Caco-2 (cell line): ENCODE measurements around the gene VDAC2. TPM values are rescaled to one million over a fixed set of nuclear protein-coding genes. Genes with fewer than 3 reads are reported as not detected.

Experiments used
- BruUV-seq: library from RNA; stranded (reverse); fragments of 400-500 nt; replicated peaks from 2 replicates; lab custom pipeline; 2021; lab: Mats Ljungman, UMichigan
- CTCF ChIA-PET: fragments of 300-600 bp; sonication (Branson Sonifier 250); formaldehyde crosslinking; loops from one replicate; lab custom pipeline; 2022; ENCODE audit warnings: antibody characterized with exemption; lab: Charles Lee
- POLR2A ChIA-PET: fragments of 300-600 bp; sonication (Branson Sonifier 250); formaldehyde crosslinking; loops from one replicate; lab custom pipeline; 2022; ENCODE audit warnings: antibody characterized with exemption; lab: Charles Lee
- DNase-seq, 2 experiments: peaks; one replicate each; pipeline versions ENCODE4 v3.0.0 to v3.0.0-alpha.2; 2020 to 2022
- H3K27me3 ChIP-seq: replicated peaks from 2 replicates; pipeline ENCODE4 v1.6.0; 2011; ENCODE audit warnings: low read length; ENCODE audit not compliant: control insufficient read depth, insufficient read depth
- H3K36me3 ChIP-seq: 2 replicates; pipeline ENCODE4 v1.5.1; 2011; ENCODE audit warnings: low read length; ENCODE audit not compliant: control insufficient read depth, insufficient read depth
- H3K4me1 ChIP-seq: fragments of 250-450 bp; sonication (Bioruptor Pico); 2 replicates; pipeline ENCODE4 v1.5.1; 2020; ENCODE audit warnings: mild to moderate bottlenecking
- H3K4me3 ChIP-seq: 2 replicates; pipeline ENCODE4 v1.5.1; 2011; ENCODE audit warnings: low read depth, mild to moderate bottlenecking, control low read depth, low read length
- H3K9me3 ChIP-seq: fragments of 250-450 bp; sonication (Bioruptor Pico); 2 replicates; pipeline ENCODE4 v1.5.1; 2020; ENCODE audit warnings: mild to moderate bottlenecking, moderate library complexity
- H3K27ac Mint-ChIP-seq: one replicate; pipeline ENCODE4 v1.8.0; 2022; ENCODE audit warnings: mixed read lengths; ENCODE audit not compliant: unreplicated experiment
- H3K27me3 Mint-ChIP-seq: one replicate; pipeline ENCODE4 v1.8.0; 2022; ENCODE audit warnings: mixed read lengths; ENCODE audit not compliant: insufficient read depth, unreplicated experiment
- H3K36me3 Mint-ChIP-seq: one replicate; pipeline ENCODE4 v1.8.0; 2022; ENCODE audit warnings: mild to moderate bottlenecking, mixed read lengths; ENCODE audit not compliant: insufficient read depth, unreplicated experiment
- H3K4me1 Mint-ChIP-seq: one replicate; pipeline ENCODE4 v1.8.0; 2022; ENCODE audit warnings: low read depth, mixed read lengths; ENCODE audit not compliant: unreplicated experiment
- H3K4me3 Mint-ChIP-seq: one replicate; pipeline ENCODE4 v1.8.0; 2022; ENCODE audit warnings: mild to moderate bottlenecking, moderate library complexity, mixed read lengths; ENCODE audit not compliant: unreplicated experiment
- H3K9me3 Mint-ChIP-seq: one replicate; pipeline ENCODE4 v1.8.0; 2022; ENCODE audit warnings: mixed read lengths; ENCODE audit not compliant: unreplicated experiment
- intact Hi-C: fragments of 100-400 bp; cut with micrococcal nuclease; formaldehyde crosslinking; loops from one replicate; pipeline ENCODE4 v1.10.0; 2022; ENCODE audit not compliant: unreplicated experiment
- total RNA-seq: library from RNA; stranded (reverse); gene quantifications from 2 replicates; pipeline ENCODE4 v1.2.3, GENCODE V29; 2022
- TF ChIP-seq, protein P1 (sequence below), 2 experiments: fragments of 200-600 bp in 1 of 2; IDR thresholded peaks; 1 replicate in 1 of 2; 2 replicates in 1 of 2; pipeline versions ENCODE4 v1.5.1 to v1.8.0; 2011 to 2022; ENCODE audit warnings: antibody characterized with exemption in 1 of 2, control low read depth in 1 of 2, inconsistent platforms in 1 of 2, low read depth in 1 of 2, low read length in 1 of 2, mild to moderate bottlenecking in 1 of 2, moderate library complexity in 1 of 2; ENCODE audit not compliant: insufficient read depth in 1 of 2, severe bottlenecking in 1 of 2, unreplicated experiment in 1 of 2

The VDAC2 gene
- total RNA-seq, 1 experiment from 2014 or later: 244 TPM

GRCh38 chr10:75263806-75264205 is 53.2 kb downstream of the VDAC2 start:
- CTCF ChIA-PET: no interaction called here

DNA sequence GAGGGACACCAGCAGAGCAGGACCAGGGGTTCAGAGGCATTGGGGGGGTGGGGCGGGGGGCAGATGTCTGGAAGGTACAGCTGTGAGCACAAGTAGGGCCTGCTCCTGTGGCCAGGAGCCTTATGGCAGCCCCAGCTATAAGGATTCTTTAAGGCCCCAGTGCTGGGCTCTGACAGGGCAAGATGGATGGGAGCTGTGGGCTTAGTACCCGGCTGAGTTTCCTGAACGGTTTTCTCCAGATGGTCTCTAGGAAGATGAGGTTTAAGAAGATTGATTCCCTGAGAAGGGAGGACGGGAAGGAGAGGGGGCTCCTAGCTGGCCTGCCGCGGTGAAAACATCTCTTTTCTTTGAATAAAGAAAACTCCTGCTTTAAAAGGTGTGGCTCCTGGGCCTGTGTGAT is 55.3 kb downstream of the VDAC2 start:
- no peak overlapping the region for H3K27ac Mint-ChIP-seq
- ChIA-PET POLR2A (no interaction called here), CTCF (no interaction called here)
- Histone ChIP-seq H3K4me3 (no peak overlapping the region), H3K4me1 (peaks cover 15% of the 10 kb centered on the region; the same call in 1 of the 2 replicates), H3K9me3 (peaks cover 3% of the 10 kb centered on the region; the same call in 1 of the 2 replicates), H3K36me3 (no peaks in the 10 kb centered on the region), H3K27me3 (no peaks in the 10 kb centered on the region)
- DNase-seq: no peak
- TF ChIP-seq, protein P1, sequence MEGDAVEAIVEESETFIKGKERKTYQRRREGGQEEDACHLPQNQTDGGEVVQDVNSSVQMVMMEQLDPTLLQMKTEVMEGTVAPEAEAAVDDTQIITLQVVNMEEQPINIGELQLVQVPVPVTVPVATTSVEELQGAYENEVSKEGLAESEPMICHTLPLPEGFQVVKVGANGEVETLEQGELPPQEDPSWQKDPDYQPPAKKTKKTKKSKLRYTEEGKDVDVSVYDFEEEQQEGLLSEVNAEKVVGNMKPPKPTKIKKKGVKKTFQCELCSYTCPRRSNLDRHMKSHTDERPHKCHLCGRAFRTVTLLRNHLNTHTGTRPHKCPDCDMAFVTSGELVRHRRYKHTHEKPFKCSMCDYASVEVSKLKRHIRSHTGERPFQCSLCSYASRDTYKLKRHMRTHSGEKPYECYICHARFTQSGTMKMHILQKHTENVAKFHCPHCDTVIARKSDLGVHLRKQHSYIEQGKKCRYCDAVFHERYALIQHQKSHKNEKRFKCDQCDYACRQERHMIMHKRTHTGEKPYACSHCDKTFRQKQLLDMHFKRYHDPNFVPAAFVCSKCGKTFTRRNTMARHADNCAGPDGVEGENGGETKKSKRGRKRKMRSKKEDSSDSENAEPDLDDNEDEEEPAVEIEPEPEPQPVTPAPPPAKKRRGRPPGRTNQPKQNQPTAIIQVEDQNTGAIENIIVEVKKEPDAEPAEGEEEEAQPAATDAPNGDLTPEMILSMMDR (IDR thresholded peaks at IDR 0.05; ENCODE audit: insufficient read depth in 1 of 2, low read depth in 1 of 2, low read length in 1 of 2, severe bottlenecking in 1 of 2, unreplicated experiment in 1 of 2): no peak
- BruUV-seq: no TSS peak
- intact Hi-C loops: no loop called here
- peaks cover 9% of the 10 kb centered on the region for H3K36me3 Mint-ChIP-seq
- H3K27me3 Mint-ChIP-seq: no peaks in the 10 kb centered on the region
- no peaks in the 10 kb centered on the region for H3K9me3 Mint-ChIP-seq
- peaks cover 10% of the 10 kb centered on the region for H3K4me1 Mint-ChIP-seq
- H3K4me3 Mint-ChIP-seq: no peak overlapping the region

More at GRCh38 chr10:75263806-75264205, 53.2 kb downstream of the VDAC2 start:
- BruUV-seq: no TSS peak
- Histone ChIP-seq H3K27me3 (no peaks in the 10 kb centered on the region), H3K36me3 (no peaks in the 10 kb centered on the region), H3K4me3 (no peak overlapping the region), H3K4me1 (peaks cover 15% of the 10 kb centered on the region; the same call in 1 of the 2 replicates), H3K9me3 (peaks cover 4% of the 10 kb centered on the region; the same call in 1 of the 2 replicates)
- Mint-ChIP-seq H3K9me3 (no peaks in the 10 kb centered on the region), H3K4me3 (no peak overlapping the region), H3K4me1 (peaks cover 10% of the 10 kb centered on the region), H3K27me3 (no peaks in the 10 kb centered on the region), H3K27ac (no peak overlapping the region), H3K36me3 (peaks cover 9% of the 10 kb centered on the region)
- TF ChIP-seq, protein P1 (IDR thresholded peaks at IDR 0.05; ENCODE audit: insufficient read depth in 1 of 2, low read depth in 1 of 2, low read length in 1 of 2, severe bottlenecking in 1 of 2, unreplicated experiment in 1 of 2): no peak
- intact Hi-C loops: no loop called here
- POLR2A ChIA-PET: no interaction called here
- DNase-seq: no peak

DNA sequence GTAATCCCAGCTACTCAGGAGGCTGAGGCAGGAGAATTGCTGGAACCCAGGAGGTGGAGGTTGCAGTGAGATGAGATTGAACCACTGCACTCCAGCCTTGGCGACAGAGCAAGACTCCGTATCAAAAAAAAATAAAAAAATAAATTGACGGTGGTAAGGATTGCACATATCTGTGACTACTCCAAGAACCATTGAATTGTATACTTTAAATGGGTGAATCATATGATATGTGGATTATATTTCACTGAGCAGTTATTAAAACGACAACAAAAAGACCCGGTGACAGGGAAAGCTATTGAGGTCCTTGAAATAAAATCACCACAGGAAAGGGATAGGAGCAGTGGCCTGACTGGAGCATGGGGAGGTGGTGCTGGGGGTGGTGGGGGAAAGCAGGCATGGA is 56.3 kb downstream of the VDAC2 start:
- Histone ChIP-seq H3K27me3 (no peaks in the 10 kb centered on the region), H3K36me3 (no peaks in the 10 kb centered on the region), H3K4me3 (no peak overlapping the region), H3K4me1 (peaks cover 10% of the 10 kb centered on the region; the same call in 1 of the 2 replicates), H3K9me3 (no peaks in the 10 kb centered on the region)
- POLR2A ChIA-PET: interaction anchor here (0.6 kb wide), 1 partner anchor 28 kb away, joined by 4 read pairs; no protein-coding TSS in a partner anchor
- H3K4me1 Mint-ChIP-seq: peaks cover 6% of the 10 kb centered on the region
- TF ChIP-seq, protein P1 (IDR thresholded peaks at IDR 0.05; ENCODE audit: insufficient read depth in 1 of 2, low read depth in 1 of 2, low read length in 1 of 2, severe bottlenecking in 1 of 2, unreplicated experiment in 1 of 2): no peak
- peaks cover 4% of the 10 kb centered on the region for H3K36me3 Mint-ChIP-seq
- DNase-seq: no peak
- H3K27me3 Mint-ChIP-seq: no peaks in the 10 kb centered on the region
- CTCF ChIA-PET: no interaction called here
- intact Hi-C loops: no loop called here
- no TSS peak for BruUV-seq
- H3K4me3 Mint-ChIP-seq: no peak overlapping the region
- no peak overlapping the region for H3K27ac Mint-ChIP-seq
- H3K9me3 Mint-ChIP-seq: no peaks in the 10 kb centered on the region
